GM18867 (cell line): ENCODE results near the gene CDC5L.
"Not testable (repeated sequence)": the region's sequence is repeated elsewhere in the genome, so short reads cannot be mapped to it uniquely, and the experiment has no call there.

ENCODE experiments used
- ATAC-seq: cut with Tn5 transposase; IDR thresholded peaks from one replicate; pipeline ENCODE4 v1.9.1; 2021; ENCODE audit warnings: mild to moderate bottlenecking, moderate library complexity; ENCODE audit not compliant: unreplicated experiment

The CDC5L gene

DNA sequence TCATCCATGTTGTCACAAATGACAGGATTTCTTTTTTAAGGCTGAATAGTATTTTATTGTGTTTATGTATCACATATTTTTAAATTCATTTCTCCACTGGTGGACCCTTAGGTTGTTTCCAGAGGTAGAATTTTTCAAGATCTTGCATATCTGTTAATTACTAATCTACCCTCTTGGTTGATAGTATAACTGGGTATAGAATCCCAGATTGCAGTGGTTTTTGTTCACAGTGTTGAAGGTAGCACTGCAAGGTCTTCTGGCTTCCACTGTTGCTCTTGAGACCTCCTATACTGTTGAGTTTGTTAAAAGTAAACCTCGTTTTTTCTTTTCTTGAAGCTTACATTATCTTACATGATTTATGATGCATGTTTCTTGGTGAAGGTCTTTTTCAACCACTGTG is 22.9 kb downstream of the CDC5L start:
- no peak for ATAC-seq

GRCh38 chr6:44411141-44411540 is 23.6 kb downstream of the CDC5L start:
- no peak for ATAC-seq

DNA sequence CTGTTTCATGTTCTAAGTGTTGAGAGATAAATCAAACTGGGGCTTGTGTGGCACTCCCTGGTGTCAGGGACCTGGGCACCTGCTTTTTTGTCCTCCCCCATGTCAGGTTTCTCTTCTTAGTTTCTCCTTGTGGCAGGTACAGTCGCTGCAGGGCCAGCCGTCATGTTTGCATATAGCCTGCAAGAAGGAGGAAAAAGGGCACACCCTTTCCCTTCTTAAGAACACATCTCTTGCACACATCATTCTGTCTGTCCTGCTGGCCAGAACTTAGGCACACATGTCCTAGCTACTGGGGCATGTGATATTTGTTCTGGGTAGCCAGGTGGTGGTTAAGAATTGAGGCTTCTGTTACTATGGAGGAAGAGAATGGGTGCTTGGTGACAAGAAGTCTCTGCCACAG is 27.9 kb downstream of the CDC5L start:
- ATAC-seq, result no peak

DNA sequence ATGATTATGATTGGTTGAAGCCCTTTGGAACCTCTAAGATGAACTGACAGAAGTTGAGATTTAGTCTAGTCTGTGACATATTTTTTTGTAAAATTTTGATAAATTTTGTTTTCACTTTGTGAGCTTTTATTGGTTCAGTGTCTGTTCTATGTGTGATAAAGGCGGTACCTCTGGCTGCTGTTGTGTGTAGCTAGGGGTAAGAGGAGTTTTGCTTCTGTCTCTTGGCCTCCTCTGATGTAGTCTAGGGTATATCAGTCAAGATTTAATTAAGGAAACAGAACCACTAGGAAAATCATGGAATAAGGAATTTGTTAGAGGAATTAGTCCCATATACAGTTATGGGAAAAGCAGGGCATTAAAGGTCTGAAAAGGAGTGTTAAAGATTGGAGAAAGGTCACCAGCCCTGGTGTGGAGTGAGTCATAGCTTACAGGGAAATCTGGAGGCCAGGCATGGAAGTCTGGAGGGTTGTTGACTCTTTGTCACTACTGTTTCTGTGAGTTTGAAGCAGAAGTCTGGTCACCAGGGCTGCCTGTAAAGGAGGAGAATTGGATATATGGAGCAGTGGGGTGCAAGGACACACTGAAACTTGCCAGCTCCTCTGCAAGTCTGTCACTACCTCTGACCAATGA is 28.5 kb downstream of the CDC5L start:
- no peak for ATAC-seq

DNA sequence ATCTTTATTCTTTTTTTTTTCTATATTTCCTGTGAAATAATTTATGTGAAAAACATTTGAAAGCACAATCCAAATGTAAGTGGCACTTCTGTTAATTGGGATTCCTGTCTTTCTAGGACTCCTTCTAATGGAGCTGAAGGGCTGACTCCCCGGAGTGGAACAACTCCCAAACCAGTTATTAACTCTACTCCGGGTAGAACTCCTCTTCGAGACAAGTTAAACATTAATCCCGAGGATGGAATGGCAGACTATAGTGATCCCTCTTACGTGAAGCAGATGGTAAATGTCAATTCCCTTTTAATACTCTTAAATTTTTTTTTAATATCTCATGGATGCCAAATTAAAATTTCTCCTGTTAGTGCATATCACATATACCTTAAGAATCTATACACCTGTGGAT is 35.0 kb downstream of the CDC5L start:
- no peak for ATAC-seq

- ATAC-seq, result no peak
Observed at GRCh38 chr6:44423306-44423705, 35.8 kb downstream of the CDC5L start.

- no peak for ATAC-seq
Observed at GRCh38 chr6:44425951-44426350, 38.4 kb downstream of the CDC5L start.

- ATAC-seq, result no peak
Observed at GRCh38 chr6:44428682-44429081, 41.2 kb downstream of the CDC5L start.

GRCh38 chr6:44430326-44430725 is 42.8 kb downstream of the CDC5L start:
- ATAC-seq, result no peak

DNA sequence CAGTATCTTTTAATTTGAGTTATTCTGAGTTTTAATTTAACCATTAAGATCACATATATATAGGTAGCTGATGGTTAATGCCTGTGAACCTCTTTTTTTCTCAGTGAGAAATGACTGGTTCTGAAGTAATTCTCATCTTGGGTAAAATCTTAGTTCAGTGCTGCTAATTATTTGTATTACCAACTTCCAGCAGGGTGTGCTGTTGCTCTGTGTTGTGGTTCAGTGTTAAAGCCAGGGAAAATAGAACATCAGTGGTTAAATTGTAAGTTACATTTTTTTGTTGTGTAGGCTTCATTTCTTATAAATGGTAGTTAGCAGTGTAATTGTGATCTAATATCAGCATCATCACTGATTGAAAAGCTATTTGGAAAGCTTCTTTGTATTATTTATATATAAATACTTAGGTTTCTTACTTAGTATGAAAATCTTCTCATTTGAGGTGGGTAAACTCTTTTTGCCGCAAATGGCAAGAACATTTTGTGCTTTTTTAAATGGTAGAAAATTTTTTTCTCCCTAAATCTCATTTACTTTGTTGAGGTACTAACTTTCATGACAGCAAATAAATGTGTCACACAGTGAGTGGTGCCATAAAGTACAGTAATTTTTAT is 43.7 kb downstream of the CDC5L start:
- peak; percentile 65 for ATAC-seq

DNA sequence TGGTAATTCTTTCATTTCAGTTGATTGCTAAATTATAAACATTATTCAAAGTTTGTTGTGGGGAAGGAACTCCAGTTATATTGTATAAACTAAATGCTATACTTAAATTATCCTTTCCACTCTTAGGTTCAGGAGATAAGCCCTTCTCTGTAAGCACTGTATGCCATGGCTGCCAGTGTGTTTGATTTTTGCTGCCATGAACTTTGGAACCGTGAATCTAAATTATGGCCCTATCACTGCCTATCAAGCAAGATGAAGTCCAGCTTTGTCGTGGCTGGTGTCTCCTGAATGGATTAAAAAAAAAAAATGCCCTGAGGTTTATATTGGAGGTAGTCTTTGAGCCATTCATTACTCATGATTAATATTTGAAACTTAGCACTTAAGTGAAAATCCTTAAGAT is 44.7 kb downstream of the CDC5L start:
- ATAC-seq, result no peak

- no peak for ATAC-seq
Observed at GRCh38 chr6:44432726-44433125, 45.2 kb downstream of the CDC5L start.

DNA sequence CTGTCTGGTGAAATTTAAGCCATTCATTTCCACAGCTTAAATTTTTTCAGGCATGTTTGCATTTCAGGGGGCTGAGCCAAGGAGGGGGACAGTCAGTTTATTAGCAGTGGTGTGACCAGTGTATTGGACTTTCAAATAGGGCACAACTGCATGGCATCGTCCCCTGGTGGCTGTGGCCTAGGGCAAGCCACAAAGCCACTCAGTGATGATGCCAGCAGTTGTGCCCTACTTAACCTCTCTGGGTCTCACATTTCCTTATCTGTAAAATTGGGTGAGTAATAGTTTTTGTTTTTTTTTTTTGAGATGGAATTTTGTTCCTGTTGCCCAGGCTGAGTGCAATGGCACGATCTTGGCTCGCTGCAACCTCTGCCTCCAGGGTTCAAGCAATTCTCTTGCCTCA is 48.0 kb downstream of the CDC5L start:
- no peak for ATAC-seq

GRCh38 chr6:44438827-44439226 is 51.3 kb downstream of the CDC5L start:
- no peak for ATAC-seq

DNA sequence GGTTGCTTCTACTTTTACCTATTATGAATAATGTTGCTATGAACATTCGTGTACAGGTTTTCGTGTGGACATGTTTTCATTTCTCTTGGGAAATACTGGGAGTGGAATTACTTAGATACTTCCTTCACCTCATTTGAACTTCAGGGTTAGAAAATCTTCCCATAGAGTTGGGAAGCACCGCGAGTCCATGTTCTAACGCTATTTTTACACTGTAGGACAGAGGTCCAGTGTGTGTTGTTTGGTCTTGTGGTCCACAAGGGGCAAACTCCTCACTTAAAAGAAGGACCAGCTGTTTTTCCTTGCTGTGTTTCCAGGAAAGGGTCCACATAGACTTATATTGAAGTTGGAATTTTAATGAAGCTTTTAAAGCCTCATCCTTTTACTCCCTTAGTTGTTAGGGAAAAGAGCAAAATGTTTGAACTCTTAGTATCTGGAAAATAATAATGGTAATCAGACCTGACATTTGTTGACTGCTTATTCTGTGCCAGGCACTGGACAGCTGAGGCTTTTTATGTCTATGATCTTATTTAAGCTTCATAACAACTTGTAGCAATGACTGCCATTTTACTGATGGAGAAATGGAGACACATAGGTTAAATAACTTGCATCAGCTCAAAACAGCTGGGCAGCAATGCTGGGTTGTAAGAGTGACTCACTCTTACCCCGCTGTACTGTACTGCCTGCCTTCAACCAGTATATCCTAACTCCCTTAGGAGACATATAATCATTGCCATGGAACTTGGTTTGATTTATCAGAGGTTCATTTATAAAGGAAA is 52.0 kb downstream of the CDC5L start:
- no peak for ATAC-seq

- ATAC-seq, result no peak
Observed at GRCh38 chr6:44441091-44441855, 53.8 kb downstream of the CDC5L start.

DNA sequence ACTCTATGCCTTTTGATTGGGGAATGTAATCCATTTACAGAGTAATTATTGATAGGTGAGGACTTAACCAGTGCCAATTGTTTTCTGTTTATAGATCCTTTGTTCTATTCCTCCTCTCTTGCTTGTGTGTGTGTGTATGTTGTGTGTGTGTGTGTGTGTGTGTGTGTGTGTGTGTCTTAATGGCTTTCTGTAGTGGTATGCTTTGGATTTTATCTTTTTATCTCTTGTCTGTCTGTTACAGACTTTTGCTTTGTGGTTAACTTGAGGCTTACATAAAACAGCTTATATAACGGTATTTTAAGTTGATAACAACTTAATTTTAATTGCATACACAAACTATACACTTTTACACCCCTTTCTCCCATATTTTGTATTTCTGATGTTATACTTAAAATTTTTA is 54.7 kb downstream of the CDC5L start:
- no peak for ATAC-seq

GRCh38 chr6:44442833-44443444 is 55.4 kb downstream of the CDC5L start:
- no peak for ATAC-seq

- ATAC-seq, result no peak
Observed at GRCh38 chr6:44444853-44445252, 57.3 kb downstream of the CDC5L start.

GRCh38 chr6:44446626-44447300 is 59.3 kb downstream of the CDC5L start:
- no peak for ATAC-seq

GRCh38 chr6:44449181-44449580 is 61.7 kb downstream of the CDC5L start:
- not testable (repeated sequence) for ATAC-seq
